ENCODE measurements around the gene ZC2HC1B.

ZC2HC1B gene

GRCh38 chr6:143936778-143937667, 72.7 kb downstream of the ZC2HC1B start:
- no peaks in the 10 kb centered on the region for H3K9me2 ChIP-seq (replicated peaks; ENCODE audit: control insufficient read depth, low read length)

GRCh38 chr6:143937668-143937970, 73.3 kb downstream of the ZC2HC1B start:
- no peak for TF ChIP-seq CTCF (IDR thresholded peaks at IDR 0.05; ENCODE audit: low read depth, low read length, poor library complexity, severe bottlenecking)
- TF ChIP-seq EZH2phosphoT487 (IDR thresholded peaks at IDR 0.05; ENCODE audit: borderline replicate concordance, low read length), result no peak
- Histone ChIP-seq H3K4me3 (ENCODE audit: low read length) (no peak overlapping the region), H3K9me2 (replicated peaks; ENCODE audit: control insufficient read depth, low read length) (no peaks in the 10 kb centered on the region), H3K36me3 (ENCODE audit: control insufficient read depth, low read length) (no peaks in the 10 kb centered on the region), H3F3A (ENCODE audit: control insufficient read depth, insufficient read depth) (no peaks in the 10 kb centered on the region), H3K4me1 (ENCODE audit: control insufficient read depth, low read length) (no peaks in the 10 kb centered on the region), H3K27me3 (ENCODE audit: control insufficient read depth, low read length) (no peaks in the 10 kb centered on the region), H3K79me2 (ENCODE audit: control insufficient read depth, low read length) (no peaks in the 10 kb centered on the region), H3K9me3 (ENCODE audit: control insufficient read depth, insufficient read depth, low read length) (no peaks in the 10 kb centered on the region), H4K20me1 (ENCODE audit: control insufficient read depth, insufficient read depth, low read depth, low read length) (no peaks in the 10 kb centered on the region), H3K4me2 (ENCODE audit: low read length) (no peak overlapping the region), H3K27ac (ENCODE audit: low read depth, low read length) (no peak overlapping the region)

More at GRCh38 chr6:143936778-143937667, 72.7 kb downstream of the ZC2HC1B start:
- TF ChIP-seq CTCF (IDR thresholded peaks at IDR 0.05; ENCODE audit: low read depth, low read length, poor library complexity, severe bottlenecking) (no peak), EZH2phosphoT487 (IDR thresholded peaks at IDR 0.05; ENCODE audit: borderline replicate concordance, low read length) (no peak)
- H3K4me2 ChIP-seq (ENCODE audit: low read length), result no peak overlapping the region
- no peaks in the 10 kb centered on the region for H3K9me3 ChIP-seq (ENCODE audit: control insufficient read depth, insufficient read depth, low read length)
- no peaks in the 10 kb centered on the region for H3K79me2 ChIP-seq (ENCODE audit: control insufficient read depth, low read length)
- H3K4me1 ChIP-seq (ENCODE audit: control insufficient read depth, low read length), result no peaks in the 10 kb centered on the region
- no peaks in the 10 kb centered on the region for H3F3A ChIP-seq (ENCODE audit: control insufficient read depth, insufficient read depth)
- H4K20me1 ChIP-seq (ENCODE audit: control insufficient read depth, insufficient read depth, low read depth, low read length), result no peaks in the 10 kb centered on the region
- H3K27ac ChIP-seq (ENCODE audit: low read depth, low read length), result no peak overlapping the region
- H3K27me3 ChIP-seq (ENCODE audit: control insufficient read depth, low read length), result no peaks in the 10 kb centered on the region
- H3K36me3 ChIP-seq (ENCODE audit: control insufficient read depth, low read length), result no peaks in the 10 kb centered on the region
- H3K4me3 ChIP-seq (ENCODE audit: low read length), result no peak overlapping the region

- H3F3A ChIP-seq (ENCODE audit: control insufficient read depth, insufficient read depth), result no peaks in the 10 kb centered on the region
- H3K9me2 ChIP-seq (replicated peaks; ENCODE audit: control insufficient read depth, low read length), result no peaks in the 10 kb centered on the region
- H4K20me1 ChIP-seq (ENCODE audit: control insufficient read depth, insufficient read depth, low read depth, low read length), result no peaks in the 10 kb centered on the region
- no peak overlapping the region for H3K27ac ChIP-seq (ENCODE audit: low read depth, low read length)
- H3K4me1 ChIP-seq (ENCODE audit: control insufficient read depth, low read length), result no peaks in the 10 kb centered on the region
- H3K9me3 ChIP-seq (ENCODE audit: control insufficient read depth, insufficient read depth, low read length), result no peaks in the 10 kb centered on the region
- no peaks in the 10 kb centered on the region for H3K36me3 ChIP-seq (ENCODE audit: control insufficient read depth, low read length)
- H3K27me3 ChIP-seq (ENCODE audit: control insufficient read depth, low read length), result no peaks in the 10 kb centered on the region
- H3K4me3 ChIP-seq (ENCODE audit: low read length), result no peak overlapping the region
- TF ChIP-seq EZH2phosphoT487 (IDR thresholded peaks at IDR 0.05; ENCODE audit: borderline replicate concordance, low read length) (no peak), CTCF (IDR thresholded peaks at IDR 0.05; ENCODE audit: low read depth, low read length, poor library complexity, severe bottlenecking) (no peak)
- H3K79me2 ChIP-seq (ENCODE audit: control insufficient read depth, low read length), result no peaks in the 10 kb centered on the region
- H3K4me2 ChIP-seq (ENCODE audit: low read length), result no peak overlapping the region
Measured at GRCh38 chr6:143939364-143939763, 75.1 kb downstream of the ZC2HC1B start.

Measured in DOHH2 (cell line).